ENCODE measurements around the gene COL11A2.

GRCh38 chr6:33203443-33204164 lies 11.3 kb upstream of the COL11A2 start:
- no peak for TF ChIP-seq TAF1 (IDR thresholded peaks at IDR 0.05; ENCODE audit: low read depth, low read length)
- no peak for TF ChIP-seq POU2F2 (IDR thresholded peaks at IDR 0.05; ENCODE audit: low read depth, low read length)
- TF ChIP-seq POLR2AphosphoS5 (IDR thresholded peaks at IDR 0.05; ENCODE audit: low read depth, low read length) = no peak
- TF ChIP-seq POLR2A (IDR thresholded peaks at IDR 0.05; ENCODE audit: low read depth, low read length) = no peak
- TF ChIP-seq PAX5 (IDR thresholded peaks at IDR 0.05; ENCODE audit: insufficient read depth, low read length, severe bottlenecking) = no peak
